Fibroblast of skin of abdomen (primary cell): ENCODE data around the gene DDX4. TPM values are rescaled to one million over a fixed set of nuclear protein-coding genes. Genes with fewer than 3 reads are reported as not detected.
"Not testable (repeated sequence)": the region's sequence is repeated elsewhere in the genome, so short reads cannot be mapped to it uniquely, and the experiment has no call there.

Experiments used
- DNase-seq: peaks from one replicate; pipeline ENCODE4 v3.0.0-alpha.2; 2013
- polyA plus RNA-seq, 2 experiments: library from polyadenylated mRNA; unstranded; fragments of 120-200 nt; gene quantifications; one replicate each; pipeline ENCODE4 v1.2.1, GENCODE V29; 2013; ENCODE audit not compliant: insufficient read length in 2 of 2

The DDX4 gene
- not detected for polyA plus RNA-seq (2013, experiment 1 of 2; ENCODE audit: insufficient read length)
- polyA plus RNA-seq (2013, experiment 2 of 2; ENCODE audit: insufficient read length), result not detected

GRCh38 chr5:55737793-55738192 lies at the start of gene DDX4:
Gene DDX4, plus strand, starts transcription at chr5:55738061. Its CDS starts 903 bp downstream, at chr5:55738964.
- no peak for DNase-seq

- DNase-seq, result peak; percentile 62
Observed at GRCh38 chr5:55691265-55692105, 46.4 kb upstream of the DDX4 start.

- DNase-seq, result no peak
Observed at GRCh38 chr5:55692106-55692417, 45.8 kb upstream of the DDX4 start.

GRCh38 chr5:55692509-55692908 lies 45.4 kb upstream of the DDX4 start:
- no peak for DNase-seq

GRCh38 chr5:55694152-55694830 lies 43.6 kb upstream of the DDX4 start:
- DNase-seq, result peak; percentile 37

GRCh38 chr5:55696704-55697103 lies 41.2 kb upstream of the DDX4 start:
- not testable (repeated sequence) for DNase-seq

- no peak for DNase-seq
Observed at GRCh38 chr5:55699041-55699688, 38.7 kb upstream of the DDX4 start.

- no peak for DNase-seq
Observed at GRCh38 chr5:55700745-55701144, 37.1 kb upstream of the DDX4 start.

- DNase-seq, result no peak
Observed at GRCh38 chr5:55701462-55702103, 36.3 kb upstream of the DDX4 start.

- DNase-seq, result no peak
Observed at GRCh38 chr5:55702598-55703345, 35.1 kb upstream of the DDX4 start.

- no peak for DNase-seq
Observed at GRCh38 chr5:55706230-55706629, 31.6 kb upstream of the DDX4 start.

- no peak for DNase-seq
Observed at GRCh38 chr5:55708732-55709131, 29.1 kb upstream of the DDX4 start.

GRCh38 chr5:55711507-55712022 lies 26.3 kb upstream of the DDX4 start:
- DNase-seq, result no peak

GRCh38 chr5:55712023-55712859 lies 25.6 kb upstream of the DDX4 start, which contains the start of gene SLC38A9:
Gene SLC38A9, minus strand, starts transcription at chr5:55712324. Its CDS starts 14,366 bp downstream, at chr5:55697958.
- DNase-seq, result peak; percentile 94

- no peak for DNase-seq
Observed at GRCh38 chr5:55713871-55714270, 24.0 kb upstream of the DDX4 start.

- DNase-seq, result no peak
Observed at GRCh38 chr5:55714339-55714738, 23.5 kb upstream of the DDX4 start.

- no peak for DNase-seq
Observed at GRCh38 chr5:55714749-55715148, 23.1 kb upstream of the DDX4 start.

GRCh38 chr5:55715519-55716078 lies 22.3 kb upstream of the DDX4 start:
- no peak for DNase-seq

- not testable (repeated sequence) for DNase-seq
Observed at GRCh38 chr5:55719026-55719425, 18.8 kb upstream of the DDX4 start.

GRCh38 chr5:55720188-55720703 lies 17.6 kb upstream of the DDX4 start:
- no peak for DNase-seq
